K562 (cell line): Measurements from ENCODE around the gene PRKACA. TPM values are rescaled to one million over a fixed set of nuclear protein-coding genes. Genes with fewer than 3 reads are reported as not detected.

Experiments used
- BHLHE40 ChIP-seq: IDR thresholded peaks from 2 replicates; pipeline ENCODE4 v1.6.1; 2011; ENCODE audit warnings: low read length, improper control_type of control experiment
- CSDE1 ChIP-seq, 2 experiments: fragments of 450-650 bp; IDR thresholded peaks; 2 replicates each; pipeline ENCODE4 v1.6.1; 2016; ENCODE audit warnings: mild to moderate bottlenecking in 1 of 2
- ELF2 ChIP-seq: fragments of 250-450 bp; sonication (Bioruptor Pico); IDR thresholded peaks from 2 replicates; pipeline ENCODE4 v1.5.0; 2021; ENCODE audit warnings: mild to moderate bottlenecking
- ESRRA ChIP-seq: fragments of 450-650 bp; IDR thresholded peaks from 2 replicates; pipeline ENCODE4 v1.6.1; 2014; ENCODE audit warnings: low read depth, mild to moderate bottlenecking, moderate library complexity, borderline replicate concordance
- GABPA ChIP-seq: fragments of 200-800 bp; sonication (Bioruptor generic); conservative IDR thresholded peaks from 2 replicates; pipeline ENCODE4 v1.6.1; 2016; ENCODE audit warnings: low read depth, missing genetic modification characterization, missing compliant biosample characterization
- GATAD2A ChIP-seq: fragments of 450-650 bp; IDR thresholded peaks from 2 replicates; pipeline ENCODE4 v1.6.1; 2017
- HMG20B ChIP-seq: fragments of 250-450 bp; sonication (Bioruptor Pico); IDR thresholded peaks from 2 replicates; pipeline ENCODE4 v1.5.0; 2021; ENCODE audit warnings: mild to moderate bottlenecking
- NEUROD1 ChIP-seq: fragments of 150-350 bp; IDR thresholded peaks from 2 replicates; pipeline ENCODE4 v1.6.1; 2014; ENCODE audit warnings: borderline replicate concordance, low read length, low read depth; ENCODE audit not compliant: partially characterized antibody
- NUFIP1 ChIP-seq: fragments of 450-650 bp; IDR thresholded peaks from 2 replicates; pipeline ENCODE4 v1.6.1; 2018; ENCODE audit not compliant: partially characterized antibody
- PCBP2 ChIP-seq: fragments of 200-400 bp; formaldehyde crosslinking; IDR thresholded peaks from 2 replicates; pipeline ENCODE4 v1.6.1; 2018; ENCODE audit warnings: low read length, low read depth, mild to moderate bottlenecking, moderate library complexity; ENCODE audit not compliant: poor library complexity, severe bottlenecking
- POLR2G ChIP-seq: fragments of 200-400 bp; formaldehyde crosslinking; IDR thresholded peaks from 2 replicates; pipeline ENCODE4 v1.6.1; 2017; ENCODE audit warnings: low read depth, mild to moderate bottlenecking, antibody characterized with exemption, low read length, moderate library complexity
- SIN3B ChIP-seq: fragments of 450-650 bp; IDR thresholded peaks from 2 replicates; pipeline ENCODE4 v1.6.1; 2017; ENCODE audit warnings: low read depth, mild to moderate bottlenecking, moderate library complexity
- SP2 ChIP-seq: IDR thresholded peaks from 2 replicates; pipeline ENCODE4 v1.6.1; 2011; ENCODE audit warnings: mild to moderate bottlenecking, low read depth, low read length, moderate library complexity; ENCODE audit not compliant: poor library complexity, severe bottlenecking; ENCODE audit errors: extremely low read depth
- SRF ChIP-seq, 2 experiments: fragments of 250-450, 450-650 bp in 1 of 2; sonication (Bioruptor Pico) in 1 of 2; sonication (generic) in 1 of 2; formaldehyde crosslinking; IDR thresholded peaks; 2 replicates each; pipeline versions ENCODE4 v1.5.0 to v1.5.1; 2020 to 2022; ENCODE audit warnings: mild to moderate bottlenecking in 1 of 2, missing genetic modification reagents in 1 of 2
- ZNF23 ChIP-seq: fragments of 250-450 bp; sonication (Bioruptor Pico); IDR thresholded peaks from 2 replicates; pipeline ENCODE4 v1.4.0; 2020; ENCODE audit warnings: mild to moderate bottlenecking
- ZNF280A ChIP-seq: fragments of 450-650 bp; IDR thresholded peaks from 2 replicates; pipeline ENCODE4 v1.6.1; 2018; ENCODE audit warnings: mild to moderate bottlenecking, low read depth; ENCODE audit not compliant: partially characterized antibody
- ZNF431 ChIP-seq: sonication (generic); formaldehyde crosslinking; IDR thresholded peaks from 2 replicates; pipeline ENCODE4 v1.8.0; 2022; ENCODE audit warnings: mild to moderate bottlenecking, missing genetic modification reagents
- ZZZ3 ChIP-seq: fragments of 450-650 bp; IDR thresholded peaks from 2 replicates; pipeline ENCODE4 v1.6.1; 2016; ENCODE audit warnings: antibody characterized with exemption, mild to moderate bottlenecking, moderate library complexity
- polyA plus RNA-seq, 8 experiments: library from polyadenylated mRNA; depleted of rRNA in 4 of 8; stranded (reverse) in 5 of 8; unstranded in 3 of 8; fragments of >200 nt; fragmentation: Nextera tagmentation in 2 of 8; fragmentation: Illumina TruSeq in 1 of 8; extraction: Ambion mirVana in 2 of 8; extraction: Trizol in 1 of 8; gene quantifications; 2 replicates each; pipeline versions ENCODE4 v1.2.1 to v1.2.3, GENCODE V29; 2011 to 2014; ENCODE audit warnings: inconsistent platforms in 1 of 8, missing spikeins in 1 of 8
- total RNA-seq, 7 experiments: library from RNA; depleted of rRNA in 6 of 7; stranded (reverse); fragments of >200 nt in 6 of 7; fragmentation: Illumina TruSeq in 2 of 7; extraction: Trizol in 2 of 7; gene quantifications; 2 replicates each; pipeline versions ENCODE4 v1.2.1 to v1.2.3, GENCODE V29; 2011 to 2021; ENCODE audit warnings: low replicate concordance in 1 of 7
- TF ChIP-seq, protein P1 (sequence below), 2 experiments: fragments of 450-650 bp; IDR thresholded peaks; 2 replicates each; pipeline ENCODE4 v1.6.1; 2018; ENCODE audit warnings: mild to moderate bottlenecking in 2 of 2, low read depth in 1 of 2; ENCODE audit not compliant: partially characterized antibody in 2 of 2
- TF ChIP-seq, protein P2 (sequence below): sonication (generic); formaldehyde crosslinking; IDR thresholded peaks from 2 replicates; pipeline ENCODE4 v1.8.0; 2022; ENCODE audit warnings: missing genetic modification reagents, mild to moderate bottlenecking, moderate library complexity, borderline replicate concordance
- TF ChIP-seq, protein P3 (sequence below): sonication (generic); formaldehyde crosslinking; IDR thresholded peaks from 2 replicates; pipeline ENCODE4 v1.8.1; 2023; ENCODE audit warnings: mild to moderate bottlenecking, missing genetic modification reagents, moderate library complexity

PRKACA gene
- total and polyA plus RNA-seq, 9 of the 15 experiments (the other 6 are each of a cell fraction or from before 2014, with no cell fraction given) = 1.2 to 63.1 (median 13.0) TPM

- TF ChIP-seq, protein P1, sequence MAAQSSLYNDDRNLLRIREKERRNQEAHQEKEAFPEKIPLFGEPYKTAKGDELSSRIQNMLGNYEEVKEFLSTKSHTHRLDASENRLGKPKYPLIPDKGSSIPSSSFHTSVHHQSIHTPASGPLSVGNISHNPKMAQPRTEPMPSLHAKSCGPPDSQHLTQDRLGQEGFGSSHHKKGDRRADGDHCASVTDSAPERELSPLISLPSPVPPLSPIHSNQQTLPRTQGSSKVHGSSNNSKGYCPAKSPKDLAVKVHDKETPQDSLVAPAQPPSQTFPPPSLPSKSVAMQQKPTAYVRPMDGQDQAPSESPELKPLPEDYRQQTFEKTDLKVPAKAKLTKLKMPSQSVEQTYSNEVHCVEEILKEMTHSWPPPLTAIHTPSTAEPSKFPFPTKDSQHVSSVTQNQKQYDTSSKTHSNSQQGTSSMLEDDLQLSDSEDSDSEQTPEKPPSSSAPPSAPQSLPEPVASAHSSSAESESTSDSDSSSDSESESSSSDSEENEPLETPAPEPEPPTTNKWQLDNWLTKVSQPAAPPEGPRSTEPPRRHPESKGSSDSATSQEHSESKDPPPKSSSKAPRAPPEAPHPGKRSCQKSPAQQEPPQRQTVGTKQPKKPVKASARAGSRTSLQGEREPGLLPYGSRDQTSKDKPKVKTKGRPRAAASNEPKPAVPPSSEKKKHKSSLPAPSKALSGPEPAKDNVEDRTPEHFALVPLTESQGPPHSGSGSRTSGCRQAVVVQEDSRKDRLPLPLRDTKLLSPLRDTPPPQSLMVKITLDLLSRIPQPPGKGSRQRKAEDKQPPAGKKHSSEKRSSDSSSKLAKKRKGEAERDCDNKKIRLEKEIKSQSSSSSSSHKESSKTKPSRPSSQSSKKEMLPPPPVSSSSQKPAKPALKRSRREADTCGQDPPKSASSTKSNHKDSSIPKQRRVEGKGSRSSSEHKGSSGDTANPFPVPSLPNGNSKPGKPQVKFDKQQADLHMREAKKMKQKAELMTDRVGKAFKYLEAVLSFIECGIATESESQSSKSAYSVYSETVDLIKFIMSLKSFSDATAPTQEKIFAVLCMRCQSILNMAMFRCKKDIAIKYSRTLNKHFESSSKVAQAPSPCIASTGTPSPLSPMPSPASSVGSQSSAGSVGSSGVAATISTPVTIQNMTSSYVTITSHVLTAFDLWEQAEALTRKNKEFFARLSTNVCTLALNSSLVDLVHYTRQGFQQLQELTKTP (IDR thresholded peaks at IDR 0.05; ENCODE audit: low read depth in 1 of 2, partially characterized antibody in 2 of 2) = no peak
- TF ChIP-seq NEUROD1 (peak; percentile 45), POLR2G (0 out of 2 replicates have a peak, but pooled peaks have one; percentile 35), BHLHE40 (no peak; the same call in 1 of the 2 replicates), GABPA (no peak), ZZZ3 (no peak), HMG20B (CRISPR knock-in tag) (no peak), ZNF431 (CRISPR knock-in tag) (no peak), NUFIP1 (no peak), GATAD2A (no peak), ESRRA (peak; percentile 47; the same call in 1 of the 2 replicates), ZNF23 (CRISPR knock-in tag) (no peak), PCBP2 (no peak), SIN3B (peak; percentile 58; the same call in 1 of the 2 replicates), CSDE1 (IDR thresholded peaks at IDR 0.05) (no peak), SP2 (no peak), ELF2 (CRISPR knock-in tag) (no peak), ZNF280A (no peak), SRF (CRISPR knock-in tag; IDR thresholded peaks at IDR 0.05) (no peak)
- TF ChIP-seq, protein P2, sequence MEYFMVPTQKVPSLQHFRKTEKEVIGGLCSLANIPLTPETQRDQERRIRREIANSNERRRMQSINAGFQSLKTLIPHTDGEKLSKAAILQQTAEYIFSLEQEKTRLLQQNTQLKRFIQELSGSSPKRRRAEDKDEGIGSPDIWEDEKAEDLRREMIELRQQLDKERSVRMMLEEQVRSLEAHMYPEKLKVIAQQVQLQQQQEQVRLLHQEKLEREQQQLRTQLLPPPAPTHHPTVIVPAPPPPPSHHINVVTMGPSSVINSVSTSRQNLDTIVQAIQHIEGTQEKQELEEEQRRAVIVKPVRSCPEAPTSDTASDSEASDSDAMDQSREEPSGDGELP (CRISPR knock-in tag) = peak; percentile 85
- TF ChIP-seq, protein P3, sequence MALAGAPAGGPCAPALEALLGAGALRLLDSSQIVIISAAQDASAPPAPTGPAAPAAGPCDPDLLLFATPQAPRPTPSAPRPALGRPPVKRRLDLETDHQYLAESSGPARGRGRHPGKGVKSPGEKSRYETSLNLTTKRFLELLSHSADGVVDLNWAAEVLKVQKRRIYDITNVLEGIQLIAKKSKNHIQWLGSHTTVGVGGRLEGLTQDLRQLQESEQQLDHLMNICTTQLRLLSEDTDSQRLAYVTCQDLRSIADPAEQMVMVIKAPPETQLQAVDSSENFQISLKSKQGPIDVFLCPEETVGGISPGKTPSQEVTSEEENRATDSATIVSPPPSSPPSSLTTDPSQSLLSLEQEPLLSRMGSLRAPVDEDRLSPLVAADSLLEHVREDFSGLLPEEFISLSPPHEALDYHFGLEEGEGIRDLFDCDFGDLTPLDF (CRISPR knock-in tag) = 0 out of 2 replicates have a peak, but pooled peaks have one; percentile 22
These were observed 3.7 kb downstream of the PRKACA start (continued) for GRCh38 chr19:14113762-14114414.
